Panc1 (cell line): Measurements from ENCODE around the gene KCNH3. TPM values are rescaled to one million over a fixed set of nuclear protein-coding genes. Genes with fewer than 3 reads are reported as not detected.

Experiments
- total RNA-seq: library from RNA; stranded (reverse); gene quantifications from one replicate; pipeline ENCODE4 v1.2.1, GENCODE V29; 2021; ENCODE audit not compliant: unreplicated experiment

KCNH3 gene
- total RNA-seq, 1 experiment from 2014 or later, result 0.64 TPM

Other genes starting within 250 kb of the KCNH3 start
- gene PRPH, start 243.9 kb upstream of the KCNH3 start, total RNA-seq, result 0.39 TPM
- 50.0 TPM for gene TROAP, start 215.8 kb upstream of the KCNH3 start, total RNA-seq
- gene C1QL4, start 201.8 kb upstream of the KCNH3 start, total RNA-seq, result 2.1 TPM
- 1.9 TPM for gene DNAJC22, start 192.1 kb upstream of the KCNH3 start, total RNA-seq
- gene SPATS2, start 171.6 kb upstream of the KCNH3 start, total RNA-seq, result 56.3 TPM
- 88.6 TPM for gene MCRS1, start 29.1 kb downstream of the KCNH3 start, total RNA-seq
- 0.13 TPM for gene FAM186B, start 66.6 kb downstream of the KCNH3 start, total RNA-seq
- gene PRPF40B, start 84.5 kb downstream of the KCNH3 start, total RNA-seq, result 26.3 TPM
- 25.7 TPM for gene FMNL3, start 168.4 kb downstream of the KCNH3 start, total RNA-seq
- gene TMBIM6, start 202.5 kb downstream of the KCNH3 start, total RNA-seq, result 525 TPM